Endothelial cell of umbilical vein (primary cell): ENCODE measurements around the gene CPB2. TPM values are rescaled to one million over a fixed set of nuclear protein-coding genes. Genes with fewer than 3 reads are reported as not detected.

Experiments
- BruUV-seq: library from RNA; stranded (reverse); fragments of 400-500 nt; replicated peaks from 2 replicates; lab custom pipeline; 2021; lab: Mats Ljungman, UMichigan
- CTCF ChIA-PET: fragments of 300-600, 350-600 bp; sonication (Branson Sonifier 250); formaldehyde crosslinking; loops from one replicate; lab custom pipeline; 2021; ENCODE audit warnings: antibody characterized with exemption, inconsistent platforms; lab: Charles Lee
- POLR2A ChIA-PET: fragments of 300-600, 350-600 bp; sonication (Branson Sonifier 250); formaldehyde crosslinking; loops from one replicate; lab custom pipeline; 2021; ENCODE audit warnings: antibody characterized with exemption, inconsistent platforms; lab: Charles Lee
- DNase-seq: peaks from one replicate; pipeline ENCODE4 v3.0.0-alpha.2; 2011; ENCODE audit warnings: low read depth, low spot score
- FAIRE-seq: peaks from 2 replicates; lab custom pipeline; 2011; peaks lifted over from hg19 to GRCh38; lab: Jason Lieb, UNC
- H2AFZ ChIP-seq: 2 replicates; pipeline ENCODE4 v1.6.0; 2012; ENCODE audit warnings: low read depth, low read length, control low read depth, inconsistent platforms
- H3K27ac ChIP-seq: 2 replicates; pipeline ENCODE4 v1.5.1; 2011; ENCODE audit warnings: low read depth, mild to moderate bottlenecking, control low read depth, low read length, moderate library complexity; ENCODE audit not compliant: insufficient read depth
- H3K27me3 ChIP-seq, 2 experiments: 2 replicates each; pipeline versions ENCODE4 v1.6.0 to v1.6.1; 2011; ENCODE audit warnings: low read length in 2 of 2, mixed read lengths in 1 of 2; ENCODE audit not compliant: control insufficient read depth in 2 of 2, insufficient read depth in 2 of 2
- H3K36me3 ChIP-seq, 2 experiments: 2 replicates in 1 of 2; 3 replicates in 1 of 2; pipeline ENCODE4 v1.5.1; 2011; ENCODE audit warnings: low read length in 2 of 2, mild to moderate bottlenecking in 1 of 2, moderate library complexity in 1 of 2; ENCODE audit not compliant: control insufficient read depth in 2 of 2, insufficient read depth in 2 of 2; ENCODE audit errors: extremely low read depth in 1 of 2
- H3K4me1 ChIP-seq: 3 replicates; pipeline ENCODE4 v1.5.1; 2011; ENCODE audit warnings: mild to moderate bottlenecking, low read length; ENCODE audit not compliant: control insufficient read depth, insufficient read depth; ENCODE audit errors: extremely low read depth
- H3K4me2 ChIP-seq: 2 replicates; pipeline ENCODE4 v1.6.1; 2011; ENCODE audit warnings: low read length, control low read depth, mixed read lengths; ENCODE audit not compliant: insufficient read depth
- H3K4me3 ChIP-seq, 3 experiments: fragments of 200-600 bp in 1 of 3; sonication (generic), shearing (Covaris generic) in 1 of 3; replicated peaks in 1 of 3; 2 replicates each; pipeline ENCODE4 v1.5.1; 2011 to 2016; ENCODE audit warnings: control low read depth in 3 of 3, low read length in 3 of 3, mild to moderate bottlenecking in 2 of 3, inconsistent platforms in 1 of 3, low read depth in 1 of 3, moderate library complexity in 1 of 3; ENCODE audit not compliant: insufficient read depth in 1 of 3
- H3K79me2 ChIP-seq: 2 replicates; pipeline ENCODE4 v1.6.0; 2012; ENCODE audit warnings: low read length, inconsistent platforms; ENCODE audit not compliant: control insufficient read depth, insufficient read depth
- H3K9ac ChIP-seq: replicated peaks from 2 replicates; pipeline ENCODE3; 2011; ENCODE audit warnings: low read length, control low read depth; ENCODE audit not compliant: insufficient read depth; ENCODE audit errors: extremely low read depth
- H3K9me1 ChIP-seq: replicated peaks from 3 replicates; pipeline ENCODE4 v1.6.0; 2011; ENCODE audit warnings: mild to moderate bottlenecking, low read length; ENCODE audit not compliant: control insufficient read depth, insufficient read depth; ENCODE audit errors: extremely low read depth
- H3K9me3 ChIP-seq: replicated peaks from 2 replicates; pipeline ENCODE4 v1.5.1; 2012; ENCODE audit warnings: low read length, inconsistent platforms; ENCODE audit not compliant: control insufficient read depth, insufficient read depth
- H4K20me1 ChIP-seq: replicated peaks from 2 replicates; pipeline ENCODE3; 2011; ENCODE audit warnings: mild to moderate bottlenecking, low read length; ENCODE audit not compliant: control insufficient read depth, insufficient read depth; ENCODE audit errors: extremely low read depth
- CTCF ChIP-seq, 2 donors: IDR thresholded peaks; 1 replicate in 1 of 2; 2 replicates in 1 of 2; pipeline ENCODE4 v1.5.1; 2011; ENCODE audit warnings: low read length in 2 of 2, mild to moderate bottlenecking in 2 of 2, moderate library complexity in 2 of 2, control low read depth in 1 of 2, inconsistent platforms in 1 of 2, low read depth in 1 of 2; ENCODE audit not compliant: insufficient read depth in 1 of 2; ENCODE audit errors: extremely low read depth in 1 of 2
- EZH2 ChIP-seq: IDR thresholded peaks from 2 replicates; pipeline ENCODE4 v1.6.1; 2012; ENCODE audit warnings: borderline replicate concordance, low read depth, mild to moderate bottlenecking, moderate library complexity, low read length, inconsistent platforms; ENCODE audit not compliant: severe bottlenecking
- FOS ChIP-seq: IDR thresholded peaks from 2 replicates; pipeline ENCODE4 v1.6.1; 2011; ENCODE audit warnings: mild to moderate bottlenecking, low read length, moderate library complexity, borderline replicate concordance; ENCODE audit not compliant: insufficient read depth
- GATA2 ChIP-seq: IDR thresholded peaks from 2 replicates; pipeline ENCODE4 v1.7.0; 2011; ENCODE audit warnings: low read depth, mild to moderate bottlenecking, moderate library complexity, mixed read lengths, low read length; ENCODE audit not compliant: insufficient read length, insufficient read depth
- JUN ChIP-seq: IDR thresholded peaks from 2 replicates; pipeline ENCODE4 v1.6.1; 2011; ENCODE audit warnings: borderline replicate concordance, low read depth; ENCODE audit not compliant: insufficient read length, insufficient read depth
- MAX ChIP-seq: IDR thresholded peaks from 2 replicates; pipeline ENCODE4 v1.6.1; 2011; ENCODE audit not compliant: insufficient read depth, insufficient read length
- MYC ChIP-seq: IDR thresholded peaks from one replicate; pipeline ENCODE4 v1.6.1; 2011; ENCODE audit warnings: mild to moderate bottlenecking, low read depth, low read length
- POLR2A ChIP-seq: IDR thresholded peaks from 2 replicates; pipeline ENCODE4 v1.6.1; 2012; ENCODE audit warnings: low read depth, mild to moderate bottlenecking, control low read depth, low read length
- POLR2AphosphoS5 ChIP-seq: IDR thresholded peaks from 2 replicates; pipeline ENCODE4 v1.6.1; 2012; ENCODE audit warnings: low read depth, mild to moderate bottlenecking, control low read depth, low read length, moderate library complexity; ENCODE audit not compliant: insufficient read depth
- dilution Hi-C: fragments of 300-500 bp; cut with MboI; formaldehyde crosslinking; loops from one replicate; pipeline ENCODE4 v1.15.0; 2019; ENCODE audit warnings: low sequenced_read_pairs; ENCODE audit not compliant: extremely low pct_ligation_motif_present
- intact Hi-C: fragments of 100-400 bp; cut with micrococcal nuclease; formaldehyde crosslinking; loops from one replicate; pipeline ENCODE4 v1.10.0; 2022
- polyA plus RNA-seq, 4 experiments: library from polyadenylated mRNA; depleted of rRNA in 3 of 4; stranded (reverse) in 3 of 4; unstranded in 1 of 4; fragments of >200 nt; gene quantifications; 2 replicates each; pipeline versions ENCODE4 v1.2.1 to v1.2.3, GENCODE V29; 2011 to 2012; ENCODE audit warnings: missing spikeins in 1 of 4
- total RNA-seq: library from RNA; stranded (reverse); gene quantifications from 2 replicates; pipeline ENCODE4 v1.2.3, GENCODE V29; 2021

CPB2 gene
- total and polyA plus RNA-seq, 2 donors (not counting 3 experiments of a cell fraction or from before 2014, with no cell fraction given), result not detected

- CTCF ChIA-PET, result interaction anchor here (0.9 to 2.4 kb wide), 3 partner anchors 8 to 327 kb away, joined by 3 to 6 read pairs (median 3); no protein-coding TSS in a partner anchor
- BruUV-seq, result no TSS peak
Observed at GRCh38 chr13:46134494-46134893, 29.7 kb upstream of the CPB2 start.

More at GRCh38 chr13:46134494-46134893, 29.7 kb upstream of the CPB2 start:
- Histone ChIP-seq H3K4me1 (no peaks in the 10 kb centered on the region), H3K27ac (no peak overlapping the region), H3K9ac (no peak overlapping the region), H3K4me3 (no peak overlapping the region), H3K4me2 (no peak overlapping the region), H4K20me1 (no peaks in the 10 kb centered on the region), H3K36me3 (no peaks in the 10 kb centered on the region), H3K9me1 (no peaks in the 10 kb centered on the region), H3K9me3 (no peaks in the 10 kb centered on the region), H2AFZ (no peak overlapping the region), H3K79me2 (no peaks in the 10 kb centered on the region), H3K27me3 (peaks cover 21 to 35% of the 10 kb centered on the region in 2 experiments)
- POLR2A ChIA-PET, result no interaction called here
- intact Hi-C loops (no loop called here), dilution Hi-C loops (no loop called here)
- FAIRE-seq, result no peak
- no peak for DNase-seq
- TF ChIP-seq GATA2 (no peak), MYC (no peak), FOS (no peak), POLR2A (no peak), EZH2 (no peak), CTCF (IDR thresholded peaks at IDR 0.05; ENCODE audit: extremely low read depth in 1 of 2, insufficient read depth in 1 of 2, low read depth in 1 of 2, low read length in 2 of 2) (no peak), JUN (no peak), MAX (no peak), POLR2AphosphoS5 (no peak)
